NCI-H2171 (cell line): ENCODE data around the gene EPHB2.

Source experiments
- DNase-seq: peaks from one replicate; lab custom pipeline; 2025; lab: John Stamatoyannopoulos, UW

Gene EPHB2

GRCh38 chr1:22722901-22723550 is 12.4 kb downstream of the EPHB2 start:
- no peak for DNase-seq

GRCh38 chr1:22727873-22728272 is 17.2 kb downstream of the EPHB2 start:
- DNase-seq = no peak

GRCh38 chr1:22728751-22729399 is 18.2 kb downstream of the EPHB2 start:
- DNase-seq = peak; percentile 69

- no peak for DNase-seq
Measured at GRCh38 chr1:22729400-22729773, 18.7 kb downstream of the EPHB2 start.

GRCh38 chr1:22729912-22730311 is 19.3 kb downstream of the EPHB2 start:
- peak; percentile 42 for DNase-seq

- DNase-seq = no peak
Measured at GRCh38 chr1:22731924-22732720, 21.5 kb downstream of the EPHB2 start.

GRCh38 chr1:22733643-22734042 is 23.0 kb downstream of the EPHB2 start:
- DNase-seq = no peak

- no peak for DNase-seq
Measured at GRCh38 chr1:22736501-22737080, 26.0 kb downstream of the EPHB2 start.

GRCh38 chr1:22737374-22738068 is 26.9 kb downstream of the EPHB2 start:
- no peak for DNase-seq

GRCh38 chr1:22738069-22738435 is 27.4 kb downstream of the EPHB2 start:
- no peak for DNase-seq

- DNase-seq = no peak
Measured at GRCh38 chr1:22738522-22738921, 27.9 kb downstream of the EPHB2 start.

GRCh38 chr1:22739648-22740385 is 29.2 kb downstream of the EPHB2 start:
- DNase-seq = no peak

GRCh38 chr1:22741118-22741517 is 30.5 kb downstream of the EPHB2 start:
- DNase-seq = no peak

GRCh38 chr1:22745669-22746585 is 35.3 kb downstream of the EPHB2 start:
- no peak for DNase-seq

GRCh38 chr1:22747021-22747734 is 36.5 kb downstream of the EPHB2 start:
- DNase-seq = peak; percentile 45

GRCh38 chr1:22747735-22748073 is 37.1 kb downstream of the EPHB2 start:
- DNase-seq = no peak

- DNase-seq = no peak
Measured at GRCh38 chr1:22749503-22749902, 38.9 kb downstream of the EPHB2 start.

- peak; percentile 22 for DNase-seq
Measured at GRCh38 chr1:22749919-22750684, 39.5 kb downstream of the EPHB2 start.

- peak; percentile 12 for DNase-seq
Measured at GRCh38 chr1:22750685-22751051, 40.0 kb downstream of the EPHB2 start.
